ENCODE measurements around the gene DNAJB5.

GRCh38 chr9:34976992-34977391, 12.6 kb upstream of the DNAJB5 start:
- no peak for TF ChIP-seq EP300 (IDR thresholded peaks at IDR 0.05; ENCODE audit: borderline replicate concordance in 1 of 2, low read depth in 1 of 2, low read length in 1 of 2)
- TF ChIP-seq, protein P1, sequence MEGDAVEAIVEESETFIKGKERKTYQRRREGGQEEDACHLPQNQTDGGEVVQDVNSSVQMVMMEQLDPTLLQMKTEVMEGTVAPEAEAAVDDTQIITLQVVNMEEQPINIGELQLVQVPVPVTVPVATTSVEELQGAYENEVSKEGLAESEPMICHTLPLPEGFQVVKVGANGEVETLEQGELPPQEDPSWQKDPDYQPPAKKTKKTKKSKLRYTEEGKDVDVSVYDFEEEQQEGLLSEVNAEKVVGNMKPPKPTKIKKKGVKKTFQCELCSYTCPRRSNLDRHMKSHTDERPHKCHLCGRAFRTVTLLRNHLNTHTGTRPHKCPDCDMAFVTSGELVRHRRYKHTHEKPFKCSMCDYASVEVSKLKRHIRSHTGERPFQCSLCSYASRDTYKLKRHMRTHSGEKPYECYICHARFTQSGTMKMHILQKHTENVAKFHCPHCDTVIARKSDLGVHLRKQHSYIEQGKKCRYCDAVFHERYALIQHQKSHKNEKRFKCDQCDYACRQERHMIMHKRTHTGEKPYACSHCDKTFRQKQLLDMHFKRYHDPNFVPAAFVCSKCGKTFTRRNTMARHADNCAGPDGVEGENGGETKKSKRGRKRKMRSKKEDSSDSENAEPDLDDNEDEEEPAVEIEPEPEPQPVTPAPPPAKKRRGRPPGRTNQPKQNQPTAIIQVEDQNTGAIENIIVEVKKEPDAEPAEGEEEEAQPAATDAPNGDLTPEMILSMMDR (IDR thresholded peaks at IDR 0.05): no peak
- TF ChIP-seq JUND (IDR thresholded peaks at IDR 0.05): no peak
